IPS-18c (cell line): ENCODE results near the gene TMEM168.
A peak's percentile ranks its signal among the peaks of the same experiment; 100 is the strongest.
"Not testable (repeated sequence)": the region's sequence is repeated elsewhere in the genome, so short reads cannot be mapped to it uniquely, and the experiment has no call there.

Experiments
- H3K4me3 ChIP-seq: 2 replicates; pipeline ENCODE4 v1.7.0; 2013; ENCODE audit warnings: low read depth, mild to moderate bottlenecking, low read length, moderate library complexity; ENCODE audit not compliant: insufficient read depth
- H3K9me3 ChIP-seq: one replicate; pipeline ENCODE4 v1.6.1; 2013; ENCODE audit warnings: mild to moderate bottlenecking, low read length, moderate library complexity; ENCODE audit not compliant: control insufficient read depth, insufficient read depth

The TMEM168 gene

GRCh38 chr7:112789817-112790585, at the start of gene TMEM168:
Gene TMEM168, minus strand, starts transcription at chr7:112790393. Its CDS starts 5,568 bp downstream, at chr7:112784825.
- Histone ChIP-seq H3K9me3 (no peaks in the 10 kb centered on the region), H3K4me3 (peak within 1 kb of the TSS; percentile 91)

- not testable (repeated sequence) for H3K4me3 ChIP-seq
These were observed 45.7 kb upstream of the TMEM168 start for GRCh38 chr7:112835928-112836327.

GRCh38 chr7:112833082-112833481, 42.9 kb upstream of the TMEM168 start:
- Histone ChIP-seq H3K9me3 (peaks cover 2% of the 10 kb centered on the region), H3K4me3 (no peak overlapping the region)

More at GRCh38 chr7:112835928-112836327, 45.7 kb upstream of the TMEM168 start:
- not testable (repeated sequence) for H3K9me3 ChIP-seq

GRCh38 chr7:112830769-112831168, 40.6 kb upstream of the TMEM168 start:
- Histone ChIP-seq H3K9me3 (peaks cover 2% of the 10 kb centered on the region), H3K4me3 (no peak overlapping the region)

- no peak overlapping the region for H3K4me3 ChIP-seq
These were observed 38.5 kb upstream of the TMEM168 start for GRCh38 chr7:112828696-112829095.

GRCh38 chr7:112821345-112821744, 31.2 kb upstream of the TMEM168 start:
- Histone ChIP-seq H3K4me3 (no peak overlapping the region), H3K9me3 (no peaks in the 10 kb centered on the region)

More at GRCh38 chr7:112828696-112829095, 38.5 kb upstream of the TMEM168 start:
- peaks cover 2% of the 10 kb centered on the region for H3K9me3 ChIP-seq

- H3K4me3 ChIP-seq, result no peak overlapping the region
- no peaks in the 10 kb centered on the region for H3K9me3 ChIP-seq
These were observed 29.3 kb upstream of the TMEM168 start for GRCh38 chr7:112819536-112819935.

- H3K4me3 ChIP-seq, result no peak overlapping the region
These were observed 16.0 kb upstream of the TMEM168 start for GRCh38 chr7:112806156-112806555.

GRCh38 chr7:112802406-112802805, 12.2 kb upstream of the TMEM168 start:
- no peak overlapping the region for H3K4me3 ChIP-seq
- no peaks in the 10 kb centered on the region for H3K9me3 ChIP-seq

More at GRCh38 chr7:112806156-112806555, 16.0 kb upstream of the TMEM168 start:
- H3K9me3 ChIP-seq, result no peaks in the 10 kb centered on the region

- H3K9me3 ChIP-seq, result no peaks in the 10 kb centered on the region
- no peak overlapping the region for H3K4me3 ChIP-seq
These were observed 10.3 kb upstream of the TMEM168 start for GRCh38 chr7:112800486-112800885.

- no peak overlapping the region for H3K4me3 ChIP-seq
These were observed 9.4 kb upstream of the TMEM168 start for GRCh38 chr7:112799448-112800120.

GRCh38 chr7:112798274-112799159, 8.3 kb upstream of the TMEM168 start:
- Histone ChIP-seq H3K4me3 (no peak overlapping the region), H3K9me3 (no peaks in the 10 kb centered on the region)

More at GRCh38 chr7:112799448-112800120, 9.4 kb upstream of the TMEM168 start:
- H3K9me3 ChIP-seq, result no peaks in the 10 kb centered on the region

GRCh38 chr7:112796552-112796951, 6.4 kb upstream of the TMEM168 start:
- H3K4me3 ChIP-seq, H3K9me3 ChIP-seq: not testable (repeated sequence)

GRCh38 chr7:112792441-112792840, 2.2 kb upstream of the TMEM168 start:
- H3K9me3 ChIP-seq, result no peaks in the 10 kb centered on the region
- H3K4me3 ChIP-seq, result no peak overlapping the region

- Histone ChIP-seq H3K9me3 (no peaks in the 10 kb centered on the region), H3K4me3 (no peak overlapping the region)
These were observed 1.4 kb upstream of the TMEM168 start for GRCh38 chr7:112791465-112792168.

GRCh38 chr7:112790586-112791003, 402 bp upstream of the TMEM168 start:
- H3K4me3 ChIP-seq, result peak overlapping the region; percentile 91

GRCh38 chr7:112789453-112789816, 758 bp downstream of the TMEM168 start:
- Histone ChIP-seq H3K9me3 (no peaks in the 10 kb centered on the region), H3K4me3 (peak overlapping the region; percentile 91)

More at GRCh38 chr7:112790586-112791003, 402 bp upstream of the TMEM168 start:
- no peaks in the 10 kb centered on the region for H3K9me3 ChIP-seq
